ENCODE results near the gene IL6.
"Not testable (repeated sequence)": the region's sequence is repeated elsewhere in the genome, so short reads cannot be mapped to it uniquely, and the experiment has no call there.

IL6 gene

GRCh38 chr7:22726907-22727713 lies at the start of gene IL6:
TSS of gene IL6 (plus strand) at chr7:22727200. CDS start at chr7:22727263, 63 bp downstream.
- no peak for TF ChIP-seq JUND (IDR thresholded peaks at IDR 0.05; ENCODE audit: low read depth)
- peak in 1 of 2 experiments; percentile 19 for DNase-seq (ENCODE audit: low read depth in 1 of 2, low spot score in 1 of 2)
- in situ Hi-C loops (cut with HindIII; ENCODE audit: low pct_unique_long_range_greater_than_20kb, low sequenced_read_pairs) = no loop called here

GRCh38 chr7:22677263-22677662 lies 49.7 kb upstream of the IL6 start:
- in situ Hi-C loops (cut with HindIII; ENCODE audit: low pct_unique_long_range_greater_than_20kb, low sequenced_read_pairs); DNase-seq (ENCODE audit: low read depth in 1 of 2, low spot score in 1 of 2): not testable (repeated sequence)

- in situ Hi-C loops (cut with HindIII; ENCODE audit: low pct_unique_long_range_greater_than_20kb, low sequenced_read_pairs) = no loop called here
Observed at GRCh38 chr7:22677680-22678079, 49.3 kb upstream of the IL6 start.

GRCh38 chr7:22680482-22680911 lies 46.5 kb upstream of the IL6 start:
- TF ChIP-seq JUND (IDR thresholded peaks at IDR 0.05; ENCODE audit: low read depth) = no peak
- in situ Hi-C loops (cut with HindIII; ENCODE audit: low pct_unique_long_range_greater_than_20kb, low sequenced_read_pairs) = no loop called here
- DNase-seq (ENCODE audit: low read depth in 1 of 2, low spot score in 1 of 2) = no peak

More at GRCh38 chr7:22677680-22678079, 49.3 kb upstream of the IL6 start:
- no peak for DNase-seq (ENCODE audit: low read depth in 1 of 2, low spot score in 1 of 2)
- no peak for TF ChIP-seq JUND (IDR thresholded peaks at IDR 0.05; ENCODE audit: low read depth)

- in situ Hi-C loops (cut with HindIII; ENCODE audit: low pct_unique_long_range_greater_than_20kb, low sequenced_read_pairs) = no loop called here
- no peak for TF ChIP-seq JUND (IDR thresholded peaks at IDR 0.05; ENCODE audit: low read depth)
- DNase-seq (ENCODE audit: low read depth in 1 of 2, low spot score in 1 of 2) = no peak
Observed at GRCh38 chr7:22681312-22681711, 45.7 kb upstream of the IL6 start.

GRCh38 chr7:22681852-22682657 lies 44.9 kb upstream of the IL6 start:
- no peak for TF ChIP-seq JUND (IDR thresholded peaks at IDR 0.05; ENCODE audit: low read depth)
- DNase-seq (ENCODE audit: low read depth in 1 of 2, low spot score in 1 of 2) = no peak
- in situ Hi-C loops (cut with HindIII; ENCODE audit: low pct_unique_long_range_greater_than_20kb, low sequenced_read_pairs) = no loop called here

GRCh38 chr7:22683379-22683778 lies 43.6 kb upstream of the IL6 start:
- DNase-seq (ENCODE audit: low read depth in 1 of 2, low spot score in 1 of 2) = no peak
- in situ Hi-C loops (cut with HindIII; ENCODE audit: low pct_unique_long_range_greater_than_20kb, low sequenced_read_pairs) = no loop called here
- TF ChIP-seq JUND (IDR thresholded peaks at IDR 0.05; ENCODE audit: low read depth) = no peak

GRCh38 chr7:22686620-22687019 lies 40.4 kb upstream of the IL6 start:
- no peak for TF ChIP-seq JUND (IDR thresholded peaks at IDR 0.05; ENCODE audit: low read depth)
- in situ Hi-C loops (cut with HindIII; ENCODE audit: low pct_unique_long_range_greater_than_20kb, low sequenced_read_pairs) = no loop called here
- DNase-seq (ENCODE audit: low read depth in 1 of 2, low spot score in 1 of 2) = no peak

GRCh38 chr7:22688084-22688483 lies 38.9 kb upstream of the IL6 start:
- no peak for TF ChIP-seq JUND (IDR thresholded peaks at IDR 0.05; ENCODE audit: low read depth)
- DNase-seq (ENCODE audit: low read depth in 1 of 2, low spot score in 1 of 2) = no peak
- in situ Hi-C loops (cut with HindIII; ENCODE audit: low pct_unique_long_range_greater_than_20kb, low sequenced_read_pairs) = no loop called here

GRCh38 chr7:22688934-22689333 lies 38.1 kb upstream of the IL6 start:
- not testable (repeated sequence) for DNase-seq (ENCODE audit: low read depth in 1 of 2, low spot score in 1 of 2)

GRCh38 chr7:22694597-22695207 lies 32.3 kb upstream of the IL6 start:
- in situ Hi-C loops (cut with HindIII; ENCODE audit: low pct_unique_long_range_greater_than_20kb, low sequenced_read_pairs) = no loop called here
- DNase-seq (ENCODE audit: low read depth in 1 of 2, low spot score in 1 of 2) = no peak
- no peak for TF ChIP-seq JUND (IDR thresholded peaks at IDR 0.05; ENCODE audit: low read depth)

More at GRCh38 chr7:22688934-22689333, 38.1 kb upstream of the IL6 start:
- in situ Hi-C loops (cut with HindIII; ENCODE audit: low pct_unique_long_range_greater_than_20kb, low sequenced_read_pairs) = not testable (repeated sequence)

GRCh38 chr7:22695476-22696132 lies 31.4 kb upstream of the IL6 start:
- TF ChIP-seq JUND (IDR thresholded peaks at IDR 0.05; ENCODE audit: low read depth) = no peak
- in situ Hi-C loops (cut with HindIII; ENCODE audit: low pct_unique_long_range_greater_than_20kb, low sequenced_read_pairs) = no loop called here
- no peak for DNase-seq (ENCODE audit: low read depth in 1 of 2, low spot score in 1 of 2)
